GM21529 (cell line): ENCODE data around the gene CARS1.
"Not testable (repeated sequence)": the region's sequence is repeated elsewhere in the genome, so short reads cannot be mapped to it uniquely, and the experiment has no call there.

ENCODE experiments used
- ATAC-seq: cut with Tn5 transposase; IDR thresholded peaks from one replicate; pipeline ENCODE4 v1.9.1; 2021; ENCODE audit not compliant: unreplicated experiment

The CARS1 gene

GRCh38 chr11:3063876-3064275, 6.7 kb upstream of the CARS1 start:
- ATAC-seq = not testable (repeated sequence)

- ATAC-seq = not testable (repeated sequence)
These were observed 6.2 kb upstream of the CARS1 start for GRCh38 chr11:3063432-3063831.

DNA sequence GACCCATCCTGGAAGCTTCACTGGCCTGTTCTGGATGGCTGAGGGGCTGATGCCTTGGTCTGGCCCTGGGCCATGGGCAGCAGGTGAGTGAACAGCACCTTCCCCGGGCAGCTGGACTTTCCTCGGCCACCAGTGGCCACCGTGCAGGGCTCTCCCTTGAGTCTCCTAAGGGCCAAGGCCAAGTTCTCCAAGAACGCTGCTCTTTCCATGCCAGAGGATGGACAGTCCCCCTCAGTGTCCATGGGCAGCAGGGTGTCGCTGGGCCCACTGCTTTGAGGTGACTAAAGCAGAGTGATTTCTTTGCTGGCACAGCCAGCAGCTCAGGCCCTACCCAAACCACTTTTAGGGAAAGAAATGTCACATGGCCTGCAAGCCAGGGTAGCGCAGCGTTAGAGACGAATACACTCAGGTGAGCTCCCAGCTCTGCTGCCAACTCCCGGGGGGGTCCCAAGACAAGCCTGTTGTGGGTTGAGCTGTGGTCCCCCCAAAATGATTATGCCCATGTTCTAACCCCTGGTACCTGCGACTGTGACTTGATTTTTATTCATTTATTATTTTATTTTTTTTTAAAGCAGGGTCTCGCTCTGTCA, 3.3 kb upstream of the CARS1 start:
- ATAC-seq = no peak

- no peak for ATAC-seq
These were observed 1.8 kb upstream of the CARS1 start for GRCh38 chr11:3058753-3059664.

DNA sequence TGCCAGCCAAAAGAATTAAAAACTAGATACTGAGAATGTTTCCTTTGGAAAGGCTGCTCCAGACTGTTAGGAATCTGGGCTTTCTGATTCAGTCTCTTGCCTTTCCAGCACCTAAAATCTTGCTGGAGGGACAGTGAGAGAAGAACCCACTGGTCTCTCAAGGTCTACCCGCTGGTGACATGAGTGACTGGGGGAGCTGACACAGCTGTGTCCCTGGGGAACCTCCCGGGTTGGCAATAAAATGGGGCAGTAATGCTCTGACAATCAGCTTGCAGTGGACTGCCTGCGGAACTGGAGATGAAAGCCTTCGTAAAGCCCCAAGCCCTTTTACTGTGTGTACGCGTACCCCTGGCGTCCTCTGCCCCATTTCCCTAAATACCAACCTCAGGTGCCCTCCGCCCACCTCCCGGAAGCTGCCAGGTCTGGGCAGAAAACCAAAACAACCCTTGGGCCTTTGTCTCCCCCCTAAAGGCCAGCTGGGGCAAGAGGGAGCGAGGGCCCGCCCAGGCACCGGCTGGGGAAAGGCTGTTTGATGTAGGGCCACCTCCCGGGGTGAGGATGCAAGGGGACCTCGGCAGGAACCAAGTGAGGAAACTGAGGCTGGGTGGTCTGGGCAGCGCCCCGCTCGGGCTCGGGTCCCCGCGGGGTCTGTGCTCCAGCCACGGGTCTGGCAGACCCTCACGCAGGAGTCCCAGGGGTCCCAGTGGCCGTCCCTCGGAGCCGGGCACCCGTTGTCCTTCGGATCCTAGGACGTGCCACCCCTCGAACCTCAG, 741 bp downstream of the CARS1 start:
- no peak for ATAC-seq

DNA sequence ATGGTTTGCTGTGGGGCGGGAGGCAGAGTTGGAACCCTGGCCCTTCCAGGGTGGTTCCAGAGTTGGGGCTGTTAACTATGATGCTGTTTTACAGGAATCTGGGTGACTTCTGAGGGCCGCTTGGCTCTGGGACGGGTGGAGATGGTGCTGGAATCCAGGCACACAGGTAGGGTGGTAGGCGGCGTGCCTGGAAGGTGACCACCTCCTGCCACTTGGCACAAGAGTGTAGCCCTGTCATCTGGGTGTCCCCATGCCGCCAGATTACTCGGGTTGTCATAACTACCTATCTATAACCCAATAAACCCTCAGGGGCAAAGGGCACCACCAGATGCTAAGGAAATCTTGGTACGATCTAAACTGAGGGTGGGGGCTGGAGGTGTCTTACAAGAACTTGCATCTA, 1.3 kb downstream of the CARS1 start:
- no peak for ATAC-seq

DNA sequence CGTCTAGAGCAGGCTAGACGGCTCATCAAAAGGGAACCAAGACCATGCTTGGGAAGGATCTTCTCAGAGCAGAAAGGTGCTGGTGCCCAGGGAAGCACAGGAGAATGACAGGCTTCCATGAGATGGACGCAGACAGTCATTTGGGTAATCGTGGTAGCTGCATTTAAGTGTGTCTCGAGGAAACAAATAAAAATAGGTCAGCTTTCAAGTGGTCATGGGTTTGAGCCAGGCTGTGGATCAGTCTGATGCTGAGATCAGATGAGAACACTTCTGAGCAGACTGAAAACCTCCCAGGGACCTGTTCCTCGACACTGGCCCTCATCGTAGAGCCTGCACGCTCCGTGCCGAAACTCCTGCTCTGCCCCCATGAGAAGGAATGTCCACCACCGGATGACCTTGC, 4.7 kb downstream of the CARS1 start:
- no peak for ATAC-seq

- ATAC-seq = no peak
These were observed 5.1 kb downstream of the CARS1 start for GRCh38 chr11:3052109-3052479.

DNA sequence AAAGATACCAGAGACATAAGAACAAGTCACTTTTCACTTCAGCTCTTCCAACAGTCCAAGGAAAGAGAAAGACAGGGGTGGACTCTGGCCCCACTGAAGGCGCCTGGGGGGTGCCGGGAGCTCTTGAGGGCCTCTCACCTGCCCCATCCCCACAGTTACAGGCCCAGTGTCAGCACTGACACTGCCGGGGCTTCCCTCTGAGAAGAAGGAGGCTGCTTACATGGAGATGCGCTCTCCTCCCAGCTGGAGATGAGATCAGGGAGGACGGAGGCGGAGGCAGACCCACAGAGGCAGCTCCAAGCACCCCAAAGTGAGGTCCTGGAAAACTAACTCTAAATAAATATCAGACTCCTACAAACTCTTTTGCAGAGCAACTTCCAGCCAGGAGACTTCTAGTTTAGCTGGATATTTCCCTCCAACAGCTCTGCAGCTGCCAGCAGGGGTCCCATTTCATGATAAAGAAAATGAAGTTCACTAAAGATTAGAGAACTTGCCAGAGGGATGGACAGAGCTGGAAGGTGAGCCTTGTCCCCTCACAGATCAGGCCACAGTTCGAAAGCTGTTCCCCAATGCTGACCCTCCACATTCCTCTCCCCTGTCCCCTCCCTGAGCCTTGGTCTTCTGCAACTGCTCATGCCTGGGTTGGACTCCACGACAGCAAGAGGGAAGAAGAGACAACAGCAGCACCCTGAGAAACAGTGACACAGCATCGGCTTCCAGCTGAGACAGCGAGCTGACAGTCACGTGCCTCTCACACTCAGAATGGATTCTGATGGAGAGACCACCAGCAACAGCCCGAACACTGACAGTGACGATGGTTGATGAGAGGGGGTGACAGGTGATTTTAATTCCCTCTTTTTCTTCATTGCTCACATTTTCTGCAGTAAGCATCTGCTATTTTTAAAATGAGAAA, 5.8 kb downstream of the CARS1 start:
- ATAC-seq = no peak

DNA sequence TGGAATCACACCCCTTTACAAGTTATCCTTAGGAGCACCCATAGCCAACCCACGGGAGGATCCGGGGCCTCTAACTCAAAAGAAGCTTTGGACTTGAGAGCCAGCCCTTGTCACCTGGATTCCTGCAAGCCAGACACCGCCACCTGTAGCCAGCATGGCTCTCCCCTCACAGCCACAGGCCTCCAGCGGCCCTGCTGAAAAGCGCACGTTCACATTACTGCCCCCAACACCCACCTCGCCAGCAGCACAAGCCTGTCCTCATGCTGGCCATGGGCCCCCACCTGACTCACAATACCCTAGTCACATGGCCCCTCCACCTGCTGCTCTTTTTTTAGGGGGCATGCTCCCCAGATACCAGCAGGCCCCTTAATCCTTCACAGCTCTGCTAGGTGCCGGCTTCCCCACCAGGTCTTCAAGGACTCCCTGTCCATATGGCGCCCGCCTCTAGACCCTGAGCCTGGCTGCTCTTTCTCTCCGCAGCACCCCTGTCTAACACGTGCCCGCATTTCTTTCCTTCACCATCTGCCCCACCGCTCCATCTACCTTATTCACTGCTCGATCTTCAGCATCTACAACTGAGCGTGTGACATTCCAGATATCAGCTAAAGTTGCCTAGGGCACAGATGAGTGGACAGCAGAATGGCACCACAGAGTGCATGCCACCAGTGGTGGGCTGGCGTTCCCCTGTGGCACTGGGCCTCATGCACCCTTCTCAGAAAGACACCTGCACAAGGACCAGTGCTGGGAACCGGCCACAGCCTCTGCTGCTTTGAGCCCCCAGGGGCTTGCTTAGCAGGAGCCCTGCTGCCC, 6.6 kb downstream of the CARS1 start:
- ATAC-seq = no peak

DNA sequence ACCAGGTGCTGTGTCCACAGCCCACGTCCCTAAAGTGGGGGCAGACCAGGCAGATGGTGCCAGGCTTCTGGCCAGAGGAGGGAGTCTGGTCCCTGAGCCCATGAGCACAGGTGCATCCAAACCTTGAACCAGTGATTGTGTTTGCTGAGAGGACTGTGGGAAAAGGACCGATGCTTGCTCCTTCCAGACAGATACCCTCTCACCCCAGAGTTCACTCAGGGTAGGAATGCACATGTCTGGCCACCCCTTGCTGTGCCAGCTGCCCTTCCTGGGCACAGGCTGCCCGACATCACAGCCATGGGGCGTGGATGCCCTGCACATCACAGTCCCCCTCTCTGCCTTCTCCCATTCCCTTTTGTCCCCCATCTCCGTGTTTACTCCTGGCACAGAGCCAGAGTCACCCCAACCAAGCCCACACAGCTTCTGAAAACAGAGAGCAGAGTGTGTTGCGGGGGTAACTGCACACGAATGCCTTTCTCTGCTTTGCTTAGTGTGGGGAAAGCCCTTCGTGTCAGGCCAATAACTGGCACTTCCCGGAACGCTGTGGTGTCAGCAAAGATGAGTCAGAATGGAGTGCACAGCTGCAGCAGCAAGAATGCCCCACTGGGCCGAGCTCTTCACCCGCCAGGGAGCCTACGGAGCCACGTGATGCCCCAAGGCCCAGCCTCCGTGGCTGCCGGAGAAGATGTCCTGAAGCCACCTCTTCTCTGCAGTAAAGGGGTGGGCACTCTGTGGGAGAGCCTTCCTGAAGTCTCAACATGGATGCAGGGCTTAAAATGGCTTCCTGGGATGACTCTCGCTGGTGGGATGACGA, 7.6 kb downstream of the CARS1 start:
- ATAC-seq = peak; percentile 92

DNA sequence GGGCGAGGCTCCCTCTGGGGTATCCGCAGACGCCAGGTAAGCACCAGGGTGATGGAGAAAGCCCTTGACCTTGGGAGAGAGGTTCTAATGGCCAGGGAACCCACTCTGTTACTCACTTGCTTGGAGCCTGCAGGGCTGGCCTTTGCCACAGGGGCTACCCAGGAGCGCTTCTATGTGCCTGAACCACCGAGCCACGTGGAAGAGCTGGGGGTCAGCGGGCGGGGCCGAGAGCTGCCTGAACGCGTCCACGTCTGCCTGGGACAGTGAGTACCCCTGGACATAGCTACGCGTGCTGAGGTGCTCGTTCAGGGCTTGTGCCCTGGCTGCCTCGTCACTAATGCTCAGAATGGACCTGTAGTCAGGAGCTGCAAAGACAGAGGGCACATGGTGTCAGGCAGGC, 9.6 kb downstream of the CARS1 start:
- ATAC-seq = no peak

- no peak for ATAC-seq
These were observed 10.6 kb downstream of the CARS1 start for GRCh38 chr11:3046641-3047040.

GRCh38 chr11:3046190-3046589, 11.0 kb downstream of the CARS1 start:
- ATAC-seq = no peak

DNA sequence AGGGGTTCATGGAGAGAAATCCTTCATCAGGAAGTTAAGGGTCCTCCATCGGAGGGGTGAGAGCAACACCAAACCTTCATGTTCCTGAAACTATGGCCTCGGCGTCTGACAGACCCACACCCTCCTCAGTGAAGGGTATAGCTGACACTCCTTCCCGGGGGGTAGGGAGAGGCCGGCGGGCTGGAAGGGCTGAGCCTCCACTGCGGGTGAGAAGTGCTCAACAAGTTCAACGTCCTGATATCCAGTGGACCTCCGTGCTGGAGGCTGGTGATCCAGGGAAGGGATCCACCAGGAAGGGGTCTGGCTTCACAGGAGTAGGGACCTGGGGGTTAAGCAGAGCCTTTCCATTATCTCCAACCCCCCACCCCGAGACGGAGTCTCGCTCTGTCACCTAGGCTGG, 12.3 kb downstream of the CARS1 start:
- no peak for ATAC-seq

DNA sequence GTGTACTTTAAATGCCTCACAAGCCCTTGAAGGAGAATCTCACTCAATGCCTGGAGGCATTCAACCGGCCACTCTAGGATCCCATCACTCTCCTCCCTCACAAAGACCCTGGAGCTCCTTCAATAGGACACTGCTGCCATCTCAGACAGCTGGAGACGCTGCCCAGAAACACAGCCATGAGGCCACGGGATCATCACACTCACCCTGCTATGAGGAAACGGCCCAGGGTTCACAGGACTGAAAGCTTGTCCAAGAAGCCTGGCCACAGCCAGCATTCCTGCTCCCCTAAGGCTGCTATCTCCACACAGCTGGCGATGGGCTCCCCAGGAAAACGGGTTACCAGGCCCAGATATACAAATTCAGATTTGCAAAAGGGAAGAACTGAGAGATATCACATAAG, 13.2 kb downstream of the CARS1 start:
- no peak for ATAC-seq

GRCh38 chr11:3043315-3043871, 13.8 kb downstream of the CARS1 start:
- no peak for ATAC-seq

DNA sequence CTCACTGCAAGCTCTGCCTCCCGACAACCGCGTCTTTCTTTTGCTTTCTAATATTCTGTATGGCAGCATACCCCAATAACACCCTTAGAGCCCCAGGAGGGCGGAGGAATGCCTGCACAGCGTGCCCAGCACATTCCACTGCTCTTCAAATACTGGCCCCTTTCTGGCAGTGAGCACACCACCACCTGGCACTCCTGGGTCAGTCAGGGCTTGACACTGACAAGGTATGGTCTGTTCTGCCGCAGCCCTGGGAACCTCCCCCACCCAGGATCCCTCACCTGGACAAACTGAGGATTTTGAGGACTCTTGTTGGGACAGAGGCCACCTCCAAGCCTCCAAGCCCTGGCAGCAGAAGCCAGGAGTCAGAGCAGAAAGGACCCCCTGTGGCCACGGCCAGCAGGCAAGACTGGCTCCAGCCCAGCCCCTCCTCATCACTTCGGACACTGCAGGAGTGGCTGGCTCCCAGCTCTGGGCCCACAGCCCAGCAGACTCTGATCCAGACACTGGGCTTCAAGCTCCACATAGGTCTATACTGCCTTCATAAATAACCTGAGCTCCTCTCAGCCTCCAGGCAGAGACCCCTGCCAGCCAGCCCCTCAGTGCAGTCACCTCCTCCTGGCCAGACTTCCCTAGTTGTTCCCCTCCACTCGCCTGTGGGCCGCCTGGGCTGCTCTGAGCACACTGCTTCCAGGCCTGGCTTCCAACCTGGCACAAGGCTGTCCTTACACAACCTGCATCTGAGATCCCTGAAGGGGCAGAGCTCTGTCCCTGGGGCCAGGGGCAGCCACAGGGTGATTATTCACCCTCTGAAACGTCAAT, 14.5 kb downstream of the CARS1 start:
- no peak for ATAC-seq
